ENCODE data around the gene RGS6.
A peak's percentile ranks its signal among the peaks of the same experiment; 100 is the strongest.

Gene RGS6

DNA sequence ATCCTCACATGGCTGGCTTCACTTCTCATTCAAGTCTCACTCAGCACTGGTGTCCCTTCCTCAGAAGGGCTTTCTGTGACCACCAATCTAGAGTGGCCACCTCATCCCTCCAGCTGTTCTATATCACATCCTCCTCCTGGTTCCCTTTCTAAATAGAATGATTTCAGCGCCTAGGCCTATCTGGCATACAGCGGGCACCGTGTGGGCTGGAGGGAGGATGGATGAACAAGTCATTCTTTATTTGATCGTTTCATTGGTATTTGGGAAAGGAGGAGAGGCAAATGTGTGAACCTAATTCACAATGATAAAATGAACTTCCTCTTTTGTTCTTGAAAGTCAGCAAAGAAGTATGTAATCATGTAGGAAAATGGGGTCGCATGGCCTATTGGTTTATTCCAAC, 567.5 kb downstream of the RGS6 start:
- DNase-seq (ENCODE audit: low read depth in 3 of 3): no peak

DNA sequence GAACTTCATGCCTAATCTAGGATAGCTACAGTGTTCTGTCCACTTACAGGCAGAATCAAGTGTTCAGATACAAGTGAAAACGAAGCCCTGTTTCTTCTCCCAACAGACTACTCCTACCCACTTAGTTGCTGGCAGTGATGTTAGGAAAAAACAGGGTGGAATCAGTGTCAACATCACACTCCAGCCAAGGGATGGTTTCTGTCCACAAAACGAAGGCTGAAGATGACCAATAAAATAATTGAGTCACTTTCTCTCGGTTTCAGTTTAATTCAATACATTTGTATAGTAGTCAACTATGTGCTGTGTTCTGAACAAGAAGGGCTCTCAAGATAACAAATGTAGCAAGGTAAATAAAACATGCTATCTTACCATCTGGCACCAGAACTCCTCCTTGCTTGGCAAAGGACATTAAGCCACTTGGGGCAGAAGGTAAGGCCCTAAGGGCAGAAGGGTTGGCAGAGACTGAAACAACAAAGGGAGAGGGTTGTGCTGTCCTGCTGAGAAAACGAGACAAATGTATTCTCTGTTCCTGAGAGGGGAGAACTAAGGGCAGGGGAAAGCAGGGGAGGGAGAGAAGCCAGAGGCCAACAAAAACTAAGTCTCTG, 568.1 kb downstream of the RGS6 start:
- DNase-seq (ENCODE audit: low read depth in 3 of 3): no peak

DNA sequence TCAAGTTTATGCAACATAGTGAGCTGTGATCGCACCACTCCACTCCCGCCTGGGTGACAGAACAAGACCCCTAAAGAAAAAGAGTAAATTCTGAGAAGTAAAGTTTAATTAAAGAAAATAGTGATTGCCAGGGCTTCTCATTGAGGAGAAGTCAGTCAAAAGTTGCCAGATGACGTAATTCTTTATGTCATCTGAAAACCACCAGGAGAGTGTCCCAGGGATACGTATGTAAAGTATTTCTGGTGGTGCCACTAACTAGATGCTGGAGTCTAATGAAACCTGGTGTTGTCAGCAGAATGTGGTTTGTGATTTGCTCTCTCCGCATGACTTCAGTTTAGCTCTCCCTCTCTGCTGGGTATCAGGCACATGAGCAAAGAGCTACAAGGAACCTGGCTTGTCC, 569.2 kb downstream of the RGS6 start:
- DNase-seq (ENCODE audit: low read depth in 3 of 3): no peak

DNA sequence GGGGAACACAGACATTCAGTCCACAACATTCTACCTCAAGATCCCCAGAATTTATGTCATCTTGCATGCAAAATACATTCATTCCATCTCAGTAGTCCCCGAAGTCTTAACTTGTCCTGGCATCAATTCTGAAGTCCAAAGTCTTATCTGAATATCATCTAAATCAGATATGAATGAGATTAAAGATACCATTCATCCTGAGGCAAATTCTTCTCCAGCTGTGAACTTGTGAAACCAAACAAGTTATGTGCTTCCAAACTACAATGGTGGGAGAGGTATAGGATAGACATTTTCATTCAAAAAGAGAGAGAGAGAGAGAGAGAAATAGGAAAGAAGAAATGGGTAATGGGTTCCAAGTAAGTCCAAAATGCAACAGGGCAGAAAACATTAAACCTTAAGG, 571.0 kb downstream of the RGS6 start:
- no peak for DNase-seq (ENCODE audit: low read depth in 3 of 3)

DNA sequence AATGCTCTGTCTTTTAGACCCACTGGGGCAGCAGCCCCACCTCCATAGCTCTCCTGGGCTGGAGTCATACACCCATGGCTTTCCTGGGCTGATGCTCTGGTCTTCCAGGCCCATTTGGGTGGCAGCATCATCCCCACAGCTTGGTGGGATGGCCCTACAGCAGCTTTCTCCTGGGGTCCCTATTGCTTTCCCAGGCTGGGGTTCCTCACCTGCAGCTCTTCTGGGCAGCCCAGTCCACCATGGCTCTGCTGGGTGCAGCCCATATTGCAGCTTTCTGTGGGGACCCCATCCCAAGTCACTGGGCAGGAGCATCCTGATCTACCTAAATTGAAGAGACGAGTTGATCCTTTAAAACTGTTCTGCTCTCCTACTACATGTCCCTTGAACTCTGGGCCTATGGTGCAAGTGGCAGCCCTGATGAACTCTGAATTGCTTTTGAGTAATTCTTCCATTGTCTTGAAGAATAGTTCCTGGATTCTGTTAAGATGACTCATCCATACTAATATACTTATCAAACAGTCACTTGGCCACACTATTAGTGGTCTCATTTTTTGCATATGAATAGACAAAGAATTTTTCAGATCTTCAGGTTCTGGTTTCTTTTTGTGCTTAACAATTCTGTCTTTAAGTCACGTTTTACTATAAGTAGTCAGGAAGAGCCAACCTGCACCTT, 571.6 kb downstream of the RGS6 start:
- no peak for DNase-seq (ENCODE audit: low read depth in 3 of 3)

DNA sequence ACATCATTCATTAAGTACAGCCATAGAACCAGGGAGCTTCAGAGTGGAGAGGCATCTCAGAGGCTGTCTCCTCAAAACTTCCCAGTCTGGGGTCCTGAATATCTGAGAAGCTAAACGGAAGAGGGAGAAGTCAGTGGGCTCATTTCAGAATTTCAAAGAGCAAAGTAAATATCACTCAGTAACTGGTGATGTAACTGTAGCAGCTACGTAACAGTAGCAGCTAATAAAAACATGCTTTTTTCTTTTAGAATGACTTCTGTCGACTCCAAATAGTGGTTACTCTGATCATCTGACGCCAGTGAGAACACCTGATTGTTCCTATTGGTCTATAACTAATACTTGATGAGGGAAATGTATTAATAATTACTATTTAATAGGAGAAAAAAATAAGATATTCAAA, 578.3 kb downstream of the RGS6 start:
- DNase-seq (ENCODE audit: low read depth in 3 of 3): no peak

DNA sequence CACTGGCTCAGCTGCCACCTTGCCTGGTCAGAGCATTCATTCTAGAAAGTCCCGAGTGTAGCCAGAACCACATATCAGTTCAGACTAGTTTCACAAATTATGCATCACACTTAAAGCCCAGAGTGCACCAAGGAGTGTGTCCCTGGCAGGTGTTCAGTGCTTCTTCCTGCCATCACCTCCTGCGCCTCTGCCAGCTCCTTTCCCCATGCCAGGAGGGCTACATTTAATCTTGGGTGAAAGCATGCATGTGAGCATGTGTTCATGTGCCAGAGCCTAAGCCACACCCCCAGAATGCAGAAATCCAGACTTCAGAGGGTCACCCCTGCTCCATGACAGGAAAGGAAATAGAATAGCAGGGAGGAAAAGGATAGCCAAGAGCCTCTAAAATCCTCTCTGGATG, 580.1 kb downstream of the RGS6 start:
- DNase-seq (ENCODE audit: low read depth in 3 of 3): no peak

DNA sequence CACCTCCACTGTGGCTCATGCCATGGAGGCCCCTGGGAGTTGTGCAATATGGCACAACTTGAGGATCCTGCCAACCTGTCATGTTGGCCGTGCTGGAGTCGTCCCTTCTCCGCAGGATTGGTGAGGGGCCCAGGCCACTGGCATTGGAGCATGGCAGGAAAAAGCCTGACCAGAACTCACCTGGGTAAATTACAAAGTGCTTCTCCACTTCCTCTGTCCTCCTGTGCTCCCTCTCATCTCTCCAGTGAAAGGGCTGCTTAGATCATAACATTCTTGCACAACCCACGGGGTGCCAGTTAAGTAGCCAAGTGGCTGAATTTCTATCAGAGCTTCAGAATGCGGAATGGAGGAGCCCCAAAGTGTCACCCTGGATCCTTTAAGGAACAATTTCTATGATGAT, 580.7 kb downstream of the RGS6 start:
- DNase-seq (ENCODE audit: low read depth in 3 of 3): no peak

DNA sequence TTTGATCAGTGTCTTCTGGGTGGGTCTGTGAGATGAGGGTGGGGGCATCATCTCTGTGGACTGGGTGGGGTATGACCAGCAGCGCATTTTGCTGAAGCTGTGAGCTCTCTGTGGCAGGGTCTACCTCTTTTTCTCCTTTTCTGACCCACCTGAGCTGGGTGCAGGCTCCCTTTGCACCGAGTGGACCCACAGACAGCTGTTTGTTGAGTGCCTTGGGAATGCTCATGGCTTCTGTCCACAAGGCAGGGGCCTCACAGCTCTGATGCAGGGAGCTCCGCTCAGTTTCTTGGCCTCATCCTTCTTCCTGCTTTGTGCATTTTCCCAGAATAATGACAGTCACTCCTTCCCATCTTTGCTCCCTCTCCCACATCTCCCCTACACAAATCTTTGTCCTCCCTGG, 581.1 kb downstream of the RGS6 start:
- no peak for DNase-seq (ENCODE audit: low read depth in 3 of 3)

DNA sequence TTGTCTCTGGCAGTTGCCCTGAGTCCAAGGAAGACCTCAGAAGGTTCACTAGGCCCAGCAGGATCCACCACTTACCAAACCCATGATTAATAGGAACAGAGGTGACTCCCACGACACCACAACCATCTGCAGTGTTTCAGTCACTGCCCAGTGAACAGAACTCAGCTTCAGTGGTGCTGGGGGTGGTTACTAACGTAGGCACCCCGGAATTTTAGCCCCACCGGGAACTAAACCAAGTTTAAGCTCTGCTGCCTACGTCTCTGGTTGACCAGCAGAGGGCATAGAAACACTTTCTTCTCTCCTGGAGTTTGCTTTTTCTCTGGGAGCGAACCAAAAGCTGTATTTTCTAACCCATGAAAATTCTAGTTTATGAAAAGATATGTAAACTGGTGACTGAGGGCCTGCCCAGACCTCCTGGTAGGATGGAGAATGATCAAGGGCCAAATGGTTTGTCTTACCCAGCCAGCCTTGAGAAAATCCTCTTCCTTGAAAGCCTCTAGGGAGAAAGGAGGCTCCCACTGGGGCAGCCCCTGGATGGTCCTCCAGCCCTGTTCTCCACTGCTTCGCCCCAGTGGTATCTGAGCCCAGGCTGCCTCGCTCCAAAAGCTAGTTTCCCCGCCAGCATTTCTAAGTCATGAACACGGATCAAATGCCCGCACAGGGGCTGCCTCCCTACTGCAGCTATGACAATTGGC, 581.9 kb downstream of the RGS6 start:
- DNase-seq (ENCODE audit: low read depth in 3 of 3): no peak

DNA sequence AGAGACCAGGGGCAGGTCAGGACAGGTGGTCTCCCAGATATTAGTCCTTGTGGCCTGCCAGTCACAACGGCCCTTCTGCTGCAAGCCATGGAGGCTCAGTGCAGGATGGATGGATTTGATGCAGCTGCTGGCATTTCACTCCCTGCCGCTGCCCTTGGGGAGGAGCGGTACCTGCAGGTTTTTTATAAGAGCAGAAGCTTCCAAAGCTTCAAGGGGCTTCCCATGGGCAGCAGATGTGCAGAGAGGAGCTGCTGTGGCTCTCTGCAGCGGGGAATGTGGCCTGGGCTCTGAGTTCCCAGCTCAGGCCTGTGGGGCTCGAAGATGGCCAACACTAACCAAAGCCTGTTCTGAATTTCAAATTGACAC, 582.4 kb downstream of the RGS6 start:
- DNase-seq (ENCODE audit: low read depth in 3 of 3): no peak

DNA sequence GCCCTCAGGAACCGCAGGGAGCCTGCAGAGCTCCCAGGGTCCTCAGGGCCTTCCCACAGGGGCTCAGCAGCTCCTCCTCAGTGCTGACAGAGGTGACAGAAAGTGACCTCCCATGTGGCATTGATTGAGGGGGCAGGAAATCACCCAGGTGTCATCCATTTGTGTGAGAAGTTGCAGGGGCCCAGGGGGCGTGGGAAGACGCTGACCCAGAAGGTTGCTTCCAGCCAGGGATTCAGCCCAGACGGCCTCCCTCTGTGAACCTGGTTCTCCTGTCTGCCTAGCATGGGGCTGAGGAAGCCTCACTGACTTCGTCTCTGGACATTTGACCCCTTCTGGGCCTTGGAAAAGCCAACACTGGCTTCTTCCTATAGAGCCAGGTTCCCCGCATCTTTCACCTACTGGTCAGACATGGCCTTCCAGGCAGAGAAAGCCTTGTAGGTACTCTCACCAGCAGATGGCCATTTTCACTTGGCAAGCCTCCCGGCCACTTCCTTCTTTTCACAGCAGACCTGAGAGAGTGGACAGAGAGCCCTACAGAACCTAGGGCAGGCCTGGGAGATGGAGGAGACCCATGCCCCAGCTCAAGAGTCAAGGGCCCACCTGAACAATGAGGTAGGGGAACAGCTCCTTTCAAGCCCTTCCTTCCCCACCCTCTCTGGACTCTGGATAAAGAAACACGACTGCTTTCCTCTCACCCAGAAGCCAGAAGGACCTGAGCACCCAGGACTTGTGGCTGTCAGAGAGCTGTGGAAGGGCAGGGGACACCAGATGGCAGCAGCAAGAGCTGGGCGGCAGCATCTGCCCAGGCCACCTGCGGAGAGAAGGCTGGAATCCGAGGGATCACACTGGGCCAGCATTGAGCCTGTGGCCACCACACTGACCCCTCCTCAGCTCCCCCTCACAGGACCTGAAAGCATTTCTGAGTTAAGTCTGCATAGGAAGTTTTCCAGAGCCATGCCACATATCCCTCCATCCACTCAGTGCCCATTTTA, 583.8 kb downstream of the RGS6 start:
- DNase-seq (ENCODE audit: low read depth in 3 of 3): no peak

DNA sequence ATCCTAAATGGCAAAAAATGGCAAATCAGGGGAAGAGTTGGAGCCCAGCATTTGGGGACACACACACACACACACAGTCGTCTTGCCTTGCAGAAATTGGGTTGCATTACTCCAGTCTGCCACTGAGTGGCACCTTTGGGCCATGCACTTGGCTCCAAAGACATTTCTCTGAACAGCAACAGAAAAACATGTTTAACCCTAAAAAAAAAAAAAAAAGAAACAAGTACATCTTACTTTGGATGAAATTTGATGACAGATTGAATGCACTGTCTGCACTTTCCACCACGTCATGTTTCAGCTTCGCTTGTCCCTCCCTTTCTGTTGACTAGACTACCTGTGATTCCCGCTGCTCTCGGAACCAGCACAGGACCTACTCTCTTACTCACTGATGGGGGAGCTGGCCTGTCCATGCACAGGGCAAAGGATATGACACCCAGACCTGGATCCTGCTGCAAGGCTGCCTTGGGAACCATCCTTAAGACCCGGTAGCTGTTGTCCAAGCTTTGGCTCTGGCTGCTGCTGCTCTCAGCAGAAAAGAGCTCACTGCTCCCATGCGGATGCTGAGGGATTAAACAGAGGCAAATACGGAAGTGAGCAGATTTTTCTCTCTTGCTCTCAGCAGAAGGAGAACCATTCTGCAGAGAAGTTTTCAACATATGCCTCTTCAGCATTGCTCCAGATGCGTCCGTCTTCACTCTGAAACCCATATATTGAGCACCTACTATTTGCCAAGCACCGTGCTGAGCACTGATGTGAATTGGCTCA, 584.9 kb downstream of the RGS6 start:
- DNase-seq (ENCODE audit: low read depth in 3 of 3): peak; percentile 29 to 62 (median 43)

DNA sequence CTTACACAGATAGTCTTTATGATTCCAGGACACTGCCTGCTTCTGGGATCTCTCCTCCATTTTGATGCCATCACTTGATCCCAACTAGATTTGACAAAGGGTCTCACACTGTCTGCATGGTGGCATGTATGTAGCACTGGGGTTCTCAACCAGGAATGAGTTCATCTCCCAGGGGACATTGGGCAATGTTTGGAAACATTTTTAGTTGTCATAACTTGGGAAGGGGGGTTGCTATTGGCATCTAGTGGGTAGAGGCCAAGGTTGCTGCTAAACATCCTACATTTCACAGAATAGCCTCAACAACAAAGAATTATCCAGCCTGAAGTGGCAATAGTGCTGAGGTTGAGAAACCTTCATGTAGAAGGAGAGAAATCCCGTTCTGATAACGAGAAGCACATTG, 585.5 kb downstream of the RGS6 start:
- no peak for DNase-seq (ENCODE audit: low read depth in 3 of 3)

DNA sequence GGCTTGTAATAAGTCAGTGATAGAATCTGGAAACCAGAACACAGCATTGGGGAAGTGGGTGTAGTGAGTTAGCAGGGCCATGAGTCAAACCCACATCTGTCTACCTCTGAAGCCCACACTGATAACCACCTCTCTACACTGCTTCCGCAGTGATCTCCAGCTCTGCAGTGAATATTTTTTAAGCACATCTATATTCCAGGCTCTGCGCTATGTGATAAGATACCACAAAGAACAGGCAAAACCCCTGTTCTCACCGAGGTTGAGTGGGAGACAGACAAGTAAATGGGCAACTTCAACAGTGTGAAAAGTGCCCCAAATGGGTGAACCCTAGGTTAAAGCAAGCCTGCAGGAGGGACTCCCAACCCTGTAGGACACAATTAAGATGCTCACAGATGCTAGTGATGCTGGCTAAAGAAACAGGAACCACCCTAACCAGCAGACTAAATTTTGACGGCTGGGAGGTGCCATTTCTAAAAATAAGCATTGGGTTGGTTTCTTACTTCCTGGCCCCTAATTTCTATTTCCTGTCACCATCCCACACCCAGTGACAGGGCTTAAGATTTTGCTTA, 586.7 kb downstream of the RGS6 start:
- DNase-seq (ENCODE audit: low read depth in 3 of 3): peak; percentile 8 to 30 (median 9)

DNA sequence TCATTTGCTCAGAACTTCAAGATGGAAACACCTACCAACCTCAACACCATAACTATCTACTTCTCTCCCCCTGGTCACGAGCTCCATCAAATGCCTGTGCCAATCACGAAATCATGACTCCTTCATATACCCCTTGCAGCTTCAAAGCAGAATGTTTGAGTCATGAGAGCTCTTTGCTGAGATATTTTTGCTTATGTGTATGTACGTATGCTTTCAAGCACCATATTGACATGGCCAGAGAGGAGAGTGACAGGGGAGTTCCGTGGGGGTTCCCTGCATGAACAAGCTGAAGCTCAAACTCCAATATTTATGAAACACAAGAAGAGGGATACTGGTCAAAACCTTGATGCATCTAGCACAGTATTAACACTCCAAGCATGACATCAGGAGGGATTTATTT, 587.3 kb downstream of the RGS6 start:
- peak in 2 of 3 donors; percentile 4 to 19 for DNase-seq (ENCODE audit: low read depth in 3 of 3)

DNA sequence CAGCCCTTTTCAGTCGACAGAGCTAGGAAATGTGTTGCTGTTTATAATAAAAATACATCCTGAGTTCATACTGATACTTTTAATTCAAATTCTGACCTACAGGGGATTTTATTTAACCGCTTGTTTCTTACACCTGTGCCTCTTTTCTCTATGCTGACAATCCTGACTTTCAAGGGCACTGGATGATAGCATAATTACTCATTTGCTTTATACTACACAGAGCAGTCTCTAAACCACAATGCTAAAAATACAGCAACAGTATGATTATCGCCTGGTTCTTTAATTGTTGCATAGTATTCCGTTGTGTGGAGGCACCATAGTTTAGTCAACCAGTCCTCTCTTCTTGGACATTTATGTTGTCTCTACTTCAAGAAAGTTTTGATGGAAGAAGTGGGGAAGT, 588.8 kb downstream of the RGS6 start:
- DNase-seq (ENCODE audit: low read depth in 3 of 3): no peak

DNA sequence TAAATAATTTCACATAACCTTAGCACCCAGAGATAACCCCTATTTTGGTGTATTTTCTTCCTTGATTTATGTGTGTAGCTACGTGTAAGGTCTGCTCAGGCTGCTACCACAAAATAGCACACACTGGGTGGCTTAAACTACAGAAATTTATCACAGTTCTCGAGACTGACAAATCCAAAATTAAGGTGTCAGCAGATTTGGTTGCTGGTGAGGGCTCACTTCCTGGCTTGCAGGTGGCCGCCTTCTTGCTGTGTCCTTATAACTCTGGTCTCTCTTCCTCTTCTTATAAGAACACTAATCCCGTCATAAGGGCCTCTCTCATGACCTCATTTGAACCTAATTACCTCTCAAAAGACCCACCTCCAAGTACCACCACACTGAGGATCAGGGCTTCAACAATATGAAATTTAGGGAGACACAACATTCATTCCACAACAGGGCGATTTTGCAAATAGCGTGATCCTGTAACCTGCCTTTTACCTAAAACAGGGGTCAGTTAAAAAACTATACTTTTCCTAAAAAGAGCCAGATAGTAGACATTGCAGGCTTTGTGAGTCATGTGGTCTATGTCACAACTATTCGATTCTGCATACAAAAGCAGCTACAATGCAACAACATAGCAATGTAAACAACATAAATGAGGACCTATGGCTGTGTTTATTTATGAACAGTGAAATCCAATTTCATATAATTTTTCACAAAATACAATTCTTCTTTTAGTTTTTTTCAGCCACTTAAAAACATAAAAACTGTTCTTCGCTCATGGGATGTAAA, 589.9 kb downstream of the RGS6 start:
- DNase-seq (ENCODE audit: low read depth in 3 of 3): no peak

DNA sequence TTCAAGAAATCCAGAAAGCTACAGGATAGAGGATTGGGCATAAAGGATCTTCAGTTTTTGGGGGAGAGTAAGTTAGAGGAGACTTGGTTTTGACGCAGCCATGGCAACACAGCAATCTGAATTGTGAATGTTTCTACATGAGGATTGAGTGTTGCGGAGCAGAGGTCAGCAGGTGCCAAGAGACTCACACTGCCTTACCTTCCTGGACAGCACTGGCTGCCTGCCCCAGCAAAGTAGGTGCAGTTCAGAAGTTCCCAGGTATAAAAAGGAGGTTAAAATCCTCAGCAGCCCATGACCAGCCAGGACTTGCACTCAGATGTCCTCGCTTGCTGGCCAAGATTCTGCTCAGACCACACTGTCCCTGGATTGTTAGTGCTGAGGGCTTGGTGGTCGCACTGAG, 590.6 kb downstream of the RGS6 start:
- no peak for DNase-seq (ENCODE audit: low read depth in 3 of 3)
